ENCODE results near the gene AP4S1.
"Not testable (repeated sequence)": the region's sequence is repeated elsewhere in the genome, so short reads cannot be mapped to it uniquely, and the experiment has no call there.

The AP4S1 gene

GRCh38 chr14:31075144-31075543, 49.7 kb downstream of the AP4S1 start:
- no peak overlapping the region for H3K4me3 ChIP-seq (ENCODE audit: low read length)
- no peak for TF ChIP-seq ZNF274 (IDR thresholded peaks at IDR 0.05; ENCODE audit: low read depth, low read length)

GRCh38 chr14:31078766-31079165, 53.3 kb downstream of the AP4S1 start:
- TF ChIP-seq ZNF274 (IDR thresholded peaks at IDR 0.05; ENCODE audit: low read depth, low read length), result no peak
- H3K4me3 ChIP-seq (ENCODE audit: low read length), result no peak overlapping the region

- no peak for TF ChIP-seq ZNF274 (IDR thresholded peaks at IDR 0.05; ENCODE audit: low read depth, low read length)
- no peak overlapping the region for H3K4me3 ChIP-seq (ENCODE audit: low read length)
These were observed 54.6 kb downstream of the AP4S1 start for GRCh38 chr14:31080056-31080455.

GRCh38 chr14:31080484-31080883, 55.0 kb downstream of the AP4S1 start:
- no peak for TF ChIP-seq ZNF274 (IDR thresholded peaks at IDR 0.05; ENCODE audit: low read depth, low read length)
- no peak overlapping the region for H3K4me3 ChIP-seq (ENCODE audit: low read length)

GRCh38 chr14:31083781-31084180, 58.3 kb downstream of the AP4S1 start:
- H3K4me3 ChIP-seq (ENCODE audit: low read length), result no peak overlapping the region
- no peak for TF ChIP-seq ZNF274 (IDR thresholded peaks at IDR 0.05; ENCODE audit: low read depth, low read length)

- no peak overlapping the region for H3K4me3 ChIP-seq (ENCODE audit: low read length)
- no peak for TF ChIP-seq ZNF274 (IDR thresholded peaks at IDR 0.05; ENCODE audit: low read depth, low read length)
These were observed 58.9 kb downstream of the AP4S1 start for GRCh38 chr14:31084385-31084784.

- H3K4me3 ChIP-seq (ENCODE audit: low read length), result no peak overlapping the region
- no peak for TF ChIP-seq ZNF274 (IDR thresholded peaks at IDR 0.05; ENCODE audit: low read depth, low read length)
These were observed 59.6 kb downstream of the AP4S1 start for GRCh38 chr14:31085027-31085426.

GRCh38 chr14:31086466-31086865, 61.0 kb downstream of the AP4S1 start:
- H3K4me3 ChIP-seq (ENCODE audit: low read length), result not testable (repeated sequence)

- no peak overlapping the region for H3K4me3 ChIP-seq (ENCODE audit: low read length)
- no peak for TF ChIP-seq ZNF274 (IDR thresholded peaks at IDR 0.05; ENCODE audit: low read depth, low read length)
These were observed 65.7 kb downstream of the AP4S1 start for GRCh38 chr14:31090883-31091764.

- H3K4me3 ChIP-seq (ENCODE audit: low read length), result no peak overlapping the region
- no peak for TF ChIP-seq ZNF274 (IDR thresholded peaks at IDR 0.05; ENCODE audit: low read depth, low read length)
These were observed 66.8 kb downstream of the AP4S1 start for GRCh38 chr14:31092160-31092708.

GRCh38 chr14:31093884-31094839, 68.7 kb downstream of the AP4S1 start:
- not testable (repeated sequence) for H3K4me3 ChIP-seq (ENCODE audit: low read length)

GRCh38 chr14:31095817-31096216, 70.4 kb downstream of the AP4S1 start:
- H3K4me3 ChIP-seq (ENCODE audit: low read length), result not testable (repeated sequence)

GRCh38 chr14:31096255-31096654, 70.8 kb downstream of the AP4S1 start:
- H3K4me3 ChIP-seq (ENCODE audit: low read length), result no peak overlapping the region
- TF ChIP-seq ZNF274 (IDR thresholded peaks at IDR 0.05; ENCODE audit: low read depth, low read length), result no peak

- H3K4me3 ChIP-seq (ENCODE audit: low read length), result no peak overlapping the region
- TF ChIP-seq ZNF274 (IDR thresholded peaks at IDR 0.05; ENCODE audit: low read depth, low read length), result no peak
These were observed 71.6 kb downstream of the AP4S1 start for GRCh38 chr14:31097081-31097480.

- H3K4me3 ChIP-seq (ENCODE audit: low read length), result no peak overlapping the region
- no peak for TF ChIP-seq ZNF274 (IDR thresholded peaks at IDR 0.05; ENCODE audit: low read depth, low read length)
These were observed 81.3 kb downstream of the AP4S1 start for GRCh38 chr14:31106768-31107167.

Measured in GM08714 (cell line).